Fibroblast of the aortic adventitia (primary cell): Measurements from ENCODE around the gene MED4. TPM values are rescaled to one million over a fixed set of nuclear protein-coding genes. Genes with fewer than 3 reads are reported as not detected.

Experiments used
- DNase-seq: peaks from one replicate; pipeline ENCODE4 v3.0.0-alpha.2; 2010; ENCODE audit warnings: low read depth
- H3K4me3 ChIP-seq: 2 replicates; pipeline ENCODE4 v1.5.1; 2011; ENCODE audit warnings: low read depth, mild to moderate bottlenecking, control low read depth, low read length, moderate library complexity
- total RNA-seq: library from RNA; depleted of rRNA; stranded (reverse); fragments of >200 nt; gene quantifications from 2 replicates; pipeline ENCODE4 v1.2.3, GENCODE V29; 2012; ENCODE audit warnings: low replicate concordance
- TF ChIP-seq, protein P1 (sequence below): IDR thresholded peaks from 2 replicates; pipeline ENCODE4 v1.5.1; 2011; ENCODE audit warnings: mild to moderate bottlenecking, low read length, control low read depth, inconsistent platforms; ENCODE audit not compliant: insufficient read depth

MED4 gene, protein sequence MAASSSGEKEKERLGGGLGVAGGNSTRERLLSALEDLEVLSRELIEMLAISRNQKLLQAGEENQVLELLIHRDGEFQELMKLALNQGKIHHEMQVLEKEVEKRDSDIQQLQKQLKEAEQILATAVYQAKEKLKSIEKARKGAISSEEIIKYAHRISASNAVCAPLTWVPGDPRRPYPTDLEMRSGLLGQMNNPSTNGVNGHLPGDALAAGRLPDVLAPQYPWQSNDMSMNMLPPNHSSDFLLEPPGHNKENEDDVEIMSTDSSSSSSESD
- 22.9 and 31.5 TPM in 2 replicates for total RNA-seq

DNA sequence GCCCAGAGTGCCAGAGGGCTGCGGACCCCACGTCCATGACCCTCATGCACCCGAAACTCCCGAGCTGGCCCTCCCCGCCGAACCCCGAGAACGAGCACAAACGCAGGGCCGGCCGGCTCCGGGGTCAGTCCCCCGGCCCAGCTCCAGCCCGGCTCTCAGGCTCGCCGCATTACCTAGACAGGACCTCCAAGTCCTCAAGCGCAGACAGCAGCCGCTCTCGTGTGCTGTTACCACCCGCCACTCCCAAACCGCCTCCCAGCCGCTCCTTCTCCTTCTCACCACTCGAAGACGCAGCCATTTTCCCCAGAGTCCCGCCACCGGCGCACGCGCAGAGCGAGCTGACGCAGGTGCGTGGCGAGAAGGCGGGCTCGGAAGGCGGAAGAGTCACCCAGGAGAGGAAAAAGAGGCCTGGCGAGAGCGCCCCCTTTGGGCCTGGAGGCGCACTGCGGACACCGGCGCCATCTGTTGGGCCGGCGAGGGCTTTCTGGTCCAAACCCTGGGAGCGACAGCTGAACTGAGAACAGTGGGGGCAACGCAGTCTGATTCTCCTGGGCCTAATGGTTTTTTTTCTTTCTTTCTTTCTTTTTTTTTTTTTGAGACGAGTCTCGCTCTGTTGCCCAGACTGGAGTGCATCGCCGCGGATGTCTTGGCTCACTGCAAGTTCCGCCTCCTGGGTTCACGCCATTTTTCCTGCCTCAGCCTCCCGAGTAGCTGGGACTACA is at the start of gene MED4:
TSS of gene MED4 (minus strand) at position 324 of the 722 bp plus-strand sequence. CDS start at position 298, 26 bp downstream.
- peak; percentile 94 for DNase-seq
- TF ChIP-seq, protein P1, sequence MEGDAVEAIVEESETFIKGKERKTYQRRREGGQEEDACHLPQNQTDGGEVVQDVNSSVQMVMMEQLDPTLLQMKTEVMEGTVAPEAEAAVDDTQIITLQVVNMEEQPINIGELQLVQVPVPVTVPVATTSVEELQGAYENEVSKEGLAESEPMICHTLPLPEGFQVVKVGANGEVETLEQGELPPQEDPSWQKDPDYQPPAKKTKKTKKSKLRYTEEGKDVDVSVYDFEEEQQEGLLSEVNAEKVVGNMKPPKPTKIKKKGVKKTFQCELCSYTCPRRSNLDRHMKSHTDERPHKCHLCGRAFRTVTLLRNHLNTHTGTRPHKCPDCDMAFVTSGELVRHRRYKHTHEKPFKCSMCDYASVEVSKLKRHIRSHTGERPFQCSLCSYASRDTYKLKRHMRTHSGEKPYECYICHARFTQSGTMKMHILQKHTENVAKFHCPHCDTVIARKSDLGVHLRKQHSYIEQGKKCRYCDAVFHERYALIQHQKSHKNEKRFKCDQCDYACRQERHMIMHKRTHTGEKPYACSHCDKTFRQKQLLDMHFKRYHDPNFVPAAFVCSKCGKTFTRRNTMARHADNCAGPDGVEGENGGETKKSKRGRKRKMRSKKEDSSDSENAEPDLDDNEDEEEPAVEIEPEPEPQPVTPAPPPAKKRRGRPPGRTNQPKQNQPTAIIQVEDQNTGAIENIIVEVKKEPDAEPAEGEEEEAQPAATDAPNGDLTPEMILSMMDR: peak; percentile 100
- H3K4me3 ChIP-seq: peak within 1 kb of the TSS; percentile 79

DNA sequence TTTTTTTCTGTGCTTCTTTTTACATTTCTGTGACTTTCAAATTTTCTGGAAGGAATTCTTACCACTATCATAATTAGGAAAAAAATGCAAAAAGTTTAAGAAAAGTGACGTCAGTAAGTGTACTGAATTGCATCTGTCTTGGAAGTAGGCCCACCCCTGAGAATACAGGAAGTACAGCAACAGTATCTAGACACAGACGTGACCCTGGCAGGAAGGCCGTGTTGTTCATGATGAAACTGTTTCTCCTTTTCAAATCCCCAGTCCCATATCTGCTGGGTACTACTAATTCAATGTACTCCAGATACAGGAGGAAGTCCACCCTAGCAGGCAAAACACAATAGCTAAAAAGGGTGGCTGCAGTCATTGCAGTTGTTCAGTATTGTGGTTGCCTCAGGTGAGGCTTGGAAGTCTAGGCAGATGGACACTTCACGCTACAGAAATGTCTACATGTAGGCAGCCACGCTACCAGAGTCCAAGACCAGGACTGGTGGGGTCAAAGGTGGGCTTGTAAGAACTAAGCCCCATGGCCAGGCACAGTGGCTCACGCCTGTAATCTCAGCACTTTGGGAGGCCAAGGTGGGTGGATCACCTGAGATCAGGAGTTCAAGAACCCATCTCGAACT is 49.6 kb upstream of the MED4 start:
- TF ChIP-seq, protein P1: no peak
- no peak overlapping the region for H3K4me3 ChIP-seq
- peak; percentile 81 for DNase-seq

DNA sequence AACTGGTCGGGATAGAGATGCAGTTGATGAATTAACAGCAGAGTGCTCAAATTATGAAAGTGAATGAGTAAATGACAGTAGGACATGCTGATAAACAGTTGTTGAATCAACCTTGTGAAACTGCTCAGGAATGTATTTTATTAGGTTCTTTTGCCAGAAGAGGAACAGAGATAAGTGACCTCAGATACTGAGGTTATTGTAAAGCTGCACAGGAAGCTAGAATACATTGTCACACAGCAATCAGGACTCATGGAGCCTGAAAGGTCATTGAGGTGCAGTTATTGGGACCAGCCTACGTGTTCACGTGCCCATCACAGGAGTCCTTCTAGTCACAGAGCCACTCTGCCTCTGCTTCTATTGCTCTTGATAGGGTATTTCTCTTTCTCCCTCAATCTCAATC is 47.5 kb upstream of the MED4 start:
- H3K4me3 ChIP-seq: no peak overlapping the region
- TF ChIP-seq, protein P1: no peak
- no peak for DNase-seq

DNA sequence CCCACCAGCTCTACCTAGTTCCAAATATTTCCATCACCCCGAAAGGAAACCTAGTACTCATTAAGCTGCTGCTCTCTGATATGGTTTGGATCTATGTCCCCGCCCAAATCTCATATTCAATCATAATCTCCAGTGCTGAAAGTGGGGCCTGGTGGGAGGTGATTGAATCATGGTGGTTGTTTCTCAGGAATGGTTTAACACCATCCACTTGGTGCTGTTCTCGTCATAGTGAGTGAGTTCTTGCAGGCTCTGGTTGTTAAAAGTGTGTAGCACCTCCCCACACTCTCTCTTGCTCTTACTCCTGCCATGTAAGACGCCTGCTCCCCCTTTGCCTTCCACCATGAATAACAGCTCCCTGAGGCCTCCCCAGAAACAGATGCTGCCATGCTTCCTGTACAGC is 43.4 kb upstream of the MED4 start:
- no peak overlapping the region for H3K4me3 ChIP-seq
- TF ChIP-seq, protein P1: no peak
- no peak for DNase-seq

DNA sequence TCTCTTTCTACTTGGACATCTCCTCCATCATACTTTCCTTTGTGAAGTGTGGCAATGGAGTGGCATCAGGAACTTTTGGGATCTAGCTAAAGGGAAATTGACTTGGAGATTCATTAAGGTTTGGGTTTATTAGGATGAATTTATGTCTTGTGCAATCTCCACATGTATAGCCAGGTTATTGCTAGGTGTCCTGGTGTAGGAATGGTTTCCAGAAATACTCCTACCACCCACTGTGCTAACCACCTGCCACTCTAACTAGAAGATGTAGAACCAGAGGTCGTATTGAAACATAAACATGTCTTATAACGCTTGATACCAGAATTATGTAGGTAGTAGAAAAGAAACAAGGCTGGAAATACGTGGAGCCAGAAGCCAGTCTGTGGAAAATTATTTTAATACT is 38.1 kb upstream of the MED4 start:
- H3K4me3 ChIP-seq: no peak overlapping the region
- TF ChIP-seq, protein P1: no peak
- no peak for DNase-seq

DNA sequence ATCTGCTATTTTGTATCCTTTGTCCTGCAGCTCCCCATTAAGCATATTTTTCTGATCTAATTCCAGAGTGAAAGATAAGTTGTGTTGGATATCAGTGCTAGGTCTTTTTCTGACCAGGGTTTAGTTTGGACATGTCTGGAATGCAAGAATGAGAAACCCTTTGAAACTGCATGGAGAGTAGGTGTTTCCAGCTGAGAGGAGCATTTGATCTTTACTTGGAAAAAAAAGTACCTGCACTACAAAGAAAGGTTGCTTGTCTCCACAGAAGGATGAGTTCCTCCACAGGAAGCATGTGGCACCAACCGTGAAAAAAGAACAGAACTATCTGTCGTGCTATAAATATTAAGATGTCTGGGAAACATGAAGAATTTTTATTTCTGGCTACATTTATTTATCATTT is 36.6 kb upstream of the MED4 start:
- TF ChIP-seq, protein P1: no peak
- DNase-seq: no peak
- no peak overlapping the region for H3K4me3 ChIP-seq
